HCT116 (cell line): ENCODE results near the gene SH3BP4. TPM values are rescaled to one million over a fixed set of nuclear protein-coding genes. Genes with fewer than 3 reads are reported as not detected.
A peak's percentile ranks its signal among the peaks of the same experiment; 100 is the strongest.

ENCODE experiments used
- ATAC-seq: fragments of 200-7000 bp; cut with Tn5 transposase; 2 replicates; pipeline ENCODE4 v1.9.1; 2020; ENCODE audit warnings: mild to moderate bottlenecking, moderate library complexity
- BruUV-seq: library from RNA; stranded (reverse); fragments of 400-500 nt; replicated peaks from 2 replicates; lab custom pipeline; 2021; lab: Mats Ljungman, UMichigan
- CTCF ChIA-PET: fragments of 300-600 bp; sonication (Branson Sonifier 250); formaldehyde crosslinking; loops from one replicate; lab custom pipeline; 2021; ENCODE audit warnings: antibody characterized with exemption; lab: Charles Lee
- POLR2A ChIA-PET: fragments of 300-600, 350-600 bp; sonication (Branson Sonifier 250); formaldehyde crosslinking; loops from one replicate; lab custom pipeline; 2021; ENCODE audit warnings: antibody characterized with exemption; lab: Charles Lee
- RAD21 ChIA-PET, 2 experiments: fragments of 300-600 bp; sonication (Branson Sonifier 250); formaldehyde crosslinking; loops; one replicate each; lab custom pipeline; 2023; ENCODE audit warnings: low total read pairs in 2 of 2; ENCODE audit not compliant: uncharacterized antibody in 2 of 2, unreplicated experiment in 2 of 2, low non-redundant PET in 1 of 2; lab: Charles Lee
- DNase-seq: peaks from one replicate; pipeline ENCODE4 v3.0.0-alpha.2; 2010; ENCODE audit warnings: low read depth, low spot score
- H2AFZ ChIP-seq: fragments of 200-600 bp; shearing (Covaris generic), sonication (generic); 2 replicates; pipeline ENCODE4 v1.6.1; 2017; ENCODE audit warnings: low read depth, mixed run types, mixed read lengths, antibody characterized with exemption, low read length; ENCODE audit not compliant: poor library complexity, severe bottlenecking
- H3K27ac ChIP-seq: 2 replicates; pipeline ENCODE4 v1.5.1; 2012; ENCODE audit warnings: low read depth, low read length
- H3K27me3 ChIP-seq: fragments of 200-600 bp; sonication (generic); 2 replicates; pipeline ENCODE4 v1.6.1; 2016; ENCODE audit warnings: mixed run types, low read length, mixed read lengths; ENCODE audit not compliant: insufficient read depth
- H3K36me3 ChIP-seq, 2 experiments: fragments of 200-500 bp in 1 of 2; fragments of 200-600 bp in 1 of 2; sonication (Bioruptor generic) in 1 of 2; sonication (generic) in 1 of 2; 2 replicates each; pipeline versions ENCODE4 v1.5.1 to v1.6.1; 2014 to 2016; ENCODE audit warnings: low read length in 2 of 2, inconsistent platforms in 1 of 2, mixed read lengths in 1 of 2, mixed run types in 1 of 2; ENCODE audit not compliant: insufficient read depth in 2 of 2, control insufficient read depth in 1 of 2
- H3K4me1 ChIP-seq, 2 experiments: fragments of 200-600 bp in 1 of 2; sonication (generic) in 1 of 2; 2 replicates each; pipeline versions ENCODE4 v1.5.1 to v1.6.1; 2012 to 2017; ENCODE audit warnings: low read length in 2 of 2, inconsistent platforms in 1 of 2, mild to moderate bottlenecking in 1 of 2, mixed read lengths in 1 of 2, mixed run types in 1 of 2, moderate library complexity in 1 of 2; ENCODE audit not compliant: insufficient read depth in 2 of 2, control insufficient read depth in 1 of 2
- H3K4me2 ChIP-seq: fragments of 200-600 bp; sonication (generic); 2 replicates; pipeline ENCODE4 v1.6.1; 2017; ENCODE audit warnings: mixed run types, low read length, mixed read lengths
- H3K4me3 ChIP-seq, 2 experiments: fragments of 200-600 bp in 1 of 2; sonication (generic) in 1 of 2; replicated peaks in 1 of 2; 2 replicates each; pipeline ENCODE4 v1.5.1; 2011 to 2016; ENCODE audit warnings: low read length in 2 of 2, control low read depth in 1 of 2, low read depth in 1 of 2, mild to moderate bottlenecking in 1 of 2, mixed read lengths in 1 of 2, mixed run types in 1 of 2
- H3K79me2 ChIP-seq: fragments of 200-600 bp; sonication (generic); 2 replicates; pipeline ENCODE4 v1.6.1; 2017; ENCODE audit warnings: mild to moderate bottlenecking, mixed run types, low read length, moderate library complexity, mixed read lengths; ENCODE audit not compliant: insufficient read depth
- H3K9ac ChIP-seq: fragments of 200-600 bp; sonication (generic); 2 replicates; pipeline ENCODE4 v1.6.1; 2016; ENCODE audit warnings: low read length, mixed read lengths
- H3K9me2 ChIP-seq: fragments of 200-600 bp; sonication (generic), shearing (Covaris generic); 2 replicates; pipeline ENCODE4 v1.6.1; 2017; ENCODE audit warnings: mixed run types, mild to moderate bottlenecking, moderate library complexity; ENCODE audit not compliant: insufficient read depth
- H3K9me3 ChIP-seq, 2 experiments: fragments of 200-500 bp in 1 of 2; fragments of 200-600 bp in 1 of 2; sonication (Bioruptor generic) in 1 of 2; sonication (generic) in 1 of 2; 2 replicates each; pipeline ENCODE4 v1.6.1; 2014 to 2017; ENCODE audit warnings: low read length in 2 of 2, mixed read lengths in 2 of 2, inconsistent platforms in 1 of 2, low read depth in 1 of 2, mild to moderate bottlenecking in 1 of 2, mixed run types in 1 of 2, moderate library complexity in 1 of 2; ENCODE audit not compliant: control insufficient read depth in 1 of 2, insufficient read depth in 1 of 2
- H4K20me1 ChIP-seq: fragments of 200-600 bp; sonication (generic), shearing (Covaris generic); 2 replicates; pipeline ENCODE4 v1.6.1; 2017; ENCODE audit warnings: mixed run types, mild to moderate bottlenecking, moderate library complexity; ENCODE audit not compliant: insufficient read depth
- ATF3 ChIP-seq: IDR thresholded peaks from 2 replicates; pipeline ENCODE4 v1.6.1; 2012
- CBX3 ChIP-seq: IDR thresholded peaks from 2 replicates; pipeline ENCODE4 v1.6.1; 2012; ENCODE audit warnings: low read depth
- CTCF ChIP-seq, 3 experiments: fragments of 200-600 bp in 1 of 3; sonication (generic) in 1 of 3; IDR thresholded peaks in 2 of 3; conservative IDR thresholded peaks in 1 of 3; 2 replicates each; pipeline ENCODE4 v1.5.1; 2012 to 2017; ENCODE audit warnings: low read depth in 2 of 3, low read length in 2 of 3, antibody characterized with exemption in 1 of 3, borderline replicate concordance in 1 of 3, control low read depth in 1 of 3, mild to moderate bottlenecking in 1 of 3, mixed read lengths in 1 of 3, mixed run types in 1 of 3, moderate library complexity in 1 of 3; ENCODE audit not compliant: insufficient read depth in 1 of 3
- EGR1 ChIP-seq: IDR thresholded peaks from 2 replicates; pipeline ENCODE4 v1.6.1; 2012; ENCODE audit warnings: low read depth
- ELF1 ChIP-seq: IDR thresholded peaks from 2 replicates; pipeline ENCODE4 v1.6.1; 2012; ENCODE audit warnings: low read depth, borderline replicate concordance
- EZH2 ChIP-seq: fragments of 200-600 bp; sonication (generic); IDR thresholded peaks from 2 replicates; pipeline ENCODE4 v1.6.1; 2017; ENCODE audit warnings: antibody characterized with exemption, mixed run types
- FOSL1 ChIP-seq: IDR thresholded peaks from 2 replicates; pipeline ENCODE4 v1.6.1; 2012; ENCODE audit warnings: low read depth
- JUND ChIP-seq: IDR thresholded peaks from 2 replicates; pipeline ENCODE4 v1.6.1; 2012
- POLR2A ChIP-seq: IDR thresholded peaks from 2 replicates; pipeline ENCODE4 v1.7.0; 2011; ENCODE audit warnings: borderline replicate concordance; ENCODE audit not compliant: insufficient read depth, insufficient read length; ENCODE audit errors: extremely low read depth
- REST ChIP-seq: IDR thresholded peaks from 2 replicates; pipeline ENCODE4 v1.6.1; 2012; ENCODE audit warnings: low read depth
- SIN3A ChIP-seq: IDR thresholded peaks from 2 replicates; pipeline ENCODE4 v1.6.1; 2012; ENCODE audit warnings: low read depth
- SP1 ChIP-seq: IDR thresholded peaks from 2 replicates; pipeline ENCODE4 v1.6.1; 2012; ENCODE audit warnings: low read depth
- TCF7L2 ChIP-seq: IDR thresholded peaks from 2 replicates; pipeline ENCODE4 v1.7.0; 2011; ENCODE audit warnings: borderline replicate concordance, inconsistent platforms; ENCODE audit not compliant: insufficient read depth, insufficient read length; ENCODE audit errors: extremely low read depth
- YY1 ChIP-seq: IDR thresholded peaks from 2 replicates; pipeline ENCODE4 v1.6.1; 2011; ENCODE audit warnings: low read length, low read depth, moderate library complexity, mild to moderate bottlenecking; ENCODE audit not compliant: insufficient replicate concordance; ENCODE audit errors: extremely low read depth
- ZBTB33 ChIP-seq: IDR thresholded peaks from 2 replicates; pipeline ENCODE4 v1.6.1; 2011; ENCODE audit warnings: mild to moderate bottlenecking, low read length, moderate library complexity; ENCODE audit not compliant: insufficient replicate concordance; ENCODE audit errors: extremely low read depth
- ZFX ChIP-seq: fragments of 450-650 bp; IDR thresholded peaks from 2 replicates; pipeline ENCODE4 v1.6.1; 2017
- ZNF274 ChIP-seq: fragments of 200-500 bp; sonication (Bioruptor generic); IDR thresholded peaks from 2 replicates; pipeline ENCODE4 v1.6.1; 2014; ENCODE audit warnings: mild to moderate bottlenecking, low read depth, low read length, inconsistent platforms
- intact Hi-C: fragments of 100-400 bp; cut with micrococcal nuclease; formaldehyde crosslinking; loops from 2 replicates; pipeline ENCODE4 v1.10.0; 2022
- total RNA-seq: library from RNA; stranded (reverse); gene quantifications from one replicate; pipeline ENCODE4 v1.2.1, GENCODE V29; 2021; ENCODE audit not compliant: unreplicated experiment

The SH3BP4 gene
- total RNA-seq, 1 experiment from 2014 or later, result 32.9 TPM

DNA sequence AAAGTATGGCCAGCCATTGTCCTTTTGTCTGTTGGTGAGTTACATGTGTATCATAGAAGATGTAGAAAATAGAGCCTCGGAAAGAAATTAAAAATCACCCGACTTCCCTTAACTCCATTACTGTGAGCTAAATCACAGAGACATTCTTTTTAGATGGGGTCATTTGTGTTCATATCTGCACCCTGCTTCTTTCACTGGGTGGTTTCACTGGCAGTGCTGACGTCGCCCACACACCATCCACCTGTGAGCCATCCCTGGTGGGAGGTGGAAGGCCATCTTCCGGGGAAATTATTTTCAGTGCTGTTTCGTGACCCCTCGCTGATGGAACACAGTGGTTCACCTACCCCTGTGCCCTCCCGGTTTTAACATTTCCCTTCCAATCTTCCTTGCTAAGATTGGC lies 21.2 kb downstream of the SH3BP4 start:
- Histone ChIP-seq H3K9me2 (no peaks in the 10 kb centered on the region), H3K27ac (no peak overlapping the region), H2AFZ (no peak overlapping the region), H3K4me2 (peak overlapping the region; percentile 3; the same call in 1 of the 2 replicates), H3K4me1 (peaks cover 64 to 75% of the 10 kb centered on the region in 2 experiments), H3K27me3 (no peaks in the 10 kb centered on the region), H4K20me1 (0 out of 2 replicates have a peak, but pooled peaks cover 6% of the 10 kb centered on the region), H3K9me3 (no peaks in the 10 kb centered on the region), H3K9ac (no peak overlapping the region)
- no peak for DNase-seq
- ATAC-seq, result no peak
- ChIA-PET CTCF (no interaction called here), POLR2A (no interaction called here)
- TF ChIP-seq ZBTB33 (no peak), SP1 (no peak), EGR1 (no peak), FOSL1 (no peak), JUND (no peak), CTCF (IDR thresholded peaks at IDR 0.05 in 2 of 3, conservative IDR thresholded peaks at IDR 0.05 in 1 of 3; ENCODE audit: borderline replicate concordance in 1 of 3, insufficient read depth in 1 of 3, low read depth in 2 of 3, low read length in 2 of 3) (no peak), REST (no peak), SIN3A (no peak), ZNF274 (no peak), POLR2A (no peak), YY1 (no peak), ATF3 (no peak), ZFX (no peak), ELF1 (no peak), EZH2 (no peak), CBX3 (no peak), TCF7L2 (no peak)
- TF ChIP-seq, all 23 proteins: peak for 0
- Histone ChIP-seq H3K36me3 (no peaks in the 10 kb centered on the region), H3K79me2 (peaks cover 75% of the 10 kb centered on the region), H3K4me3 (no peak overlapping the region)
- RAD21 ChIA-PET, result no interaction called here
- no TSS peak for BruUV-seq
- intact Hi-C loops, result no loop called here
